Fibroblast of skin of scalp (primary cell): ENCODE data around the gene ESR1.
"Not testable (repeated sequence)": the region's sequence is repeated elsewhere in the genome, so short reads cannot be mapped to it uniquely, and the experiment has no call there.

Experiments
- DNase-seq: peaks from one replicate; pipeline ENCODE4 v3.0.0-alpha.2; 2013

Gene ESR1

DNA sequence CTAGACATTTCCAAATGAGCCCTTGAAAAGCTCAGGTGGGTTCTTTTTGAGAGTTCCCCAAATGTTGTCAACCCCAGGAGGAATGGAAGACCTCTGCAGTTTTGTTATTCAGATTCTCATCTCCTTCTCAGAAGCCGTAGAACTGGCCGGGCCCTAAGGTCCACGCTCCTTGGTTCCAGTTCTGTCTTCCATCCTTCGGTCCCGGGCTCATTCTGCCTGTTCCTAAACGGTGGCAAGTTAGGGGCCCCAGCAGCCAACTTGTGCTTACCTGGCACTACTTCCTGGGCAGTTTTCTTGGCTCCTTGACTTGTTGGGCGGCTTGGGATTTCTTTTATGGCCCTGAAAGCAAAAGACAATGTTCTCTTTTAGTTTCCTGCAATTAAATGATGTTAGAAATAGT, 6.4 kb downstream of the ESR1 start:
- DNase-seq, result no peak

GRCh38 chr6:151814614-151815013, 7.1 kb downstream of the ESR1 start:
- no peak for DNase-seq

DNA sequence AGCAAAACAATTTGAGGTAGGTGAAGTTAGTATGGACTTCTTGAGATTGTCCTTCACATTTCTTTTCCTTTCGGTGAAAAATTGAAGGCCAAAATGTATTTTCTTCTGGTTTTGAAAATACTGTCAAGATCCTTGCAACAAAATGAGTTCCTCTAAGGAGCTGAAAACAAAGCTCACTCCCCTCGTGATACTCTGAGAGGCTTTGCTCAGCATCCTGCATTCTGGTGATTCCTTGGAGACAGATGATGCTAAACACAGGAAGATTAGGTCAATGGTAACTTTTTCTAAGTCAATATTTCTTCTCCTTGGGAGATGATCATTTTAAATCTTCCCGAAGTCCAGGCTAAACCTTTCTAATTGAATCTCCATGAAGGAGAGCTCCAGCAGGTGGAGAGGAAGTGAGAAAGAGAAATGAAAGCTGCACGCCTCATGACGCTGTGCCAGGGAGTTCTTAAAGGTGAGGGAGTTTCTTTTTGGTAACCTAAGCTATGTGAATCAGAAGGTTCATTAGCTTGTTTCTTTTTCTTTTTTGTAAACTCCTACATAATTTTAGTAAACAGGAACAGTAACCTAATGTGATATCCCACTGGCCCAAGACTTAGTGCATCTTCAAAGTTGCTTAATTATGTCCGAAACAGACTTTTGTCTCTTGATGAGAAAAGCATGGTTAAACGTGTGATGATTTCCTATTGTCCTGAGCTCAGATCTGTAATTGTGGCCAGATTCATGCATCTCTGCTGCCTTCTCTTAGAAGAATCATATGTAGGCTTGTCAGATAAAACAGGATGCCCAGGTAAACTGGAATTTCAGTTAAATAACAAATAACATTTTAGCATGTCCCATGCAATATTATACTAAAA, 15.0 kb downstream of the ESR1 start:
- DNase-seq, result no peak

DNA sequence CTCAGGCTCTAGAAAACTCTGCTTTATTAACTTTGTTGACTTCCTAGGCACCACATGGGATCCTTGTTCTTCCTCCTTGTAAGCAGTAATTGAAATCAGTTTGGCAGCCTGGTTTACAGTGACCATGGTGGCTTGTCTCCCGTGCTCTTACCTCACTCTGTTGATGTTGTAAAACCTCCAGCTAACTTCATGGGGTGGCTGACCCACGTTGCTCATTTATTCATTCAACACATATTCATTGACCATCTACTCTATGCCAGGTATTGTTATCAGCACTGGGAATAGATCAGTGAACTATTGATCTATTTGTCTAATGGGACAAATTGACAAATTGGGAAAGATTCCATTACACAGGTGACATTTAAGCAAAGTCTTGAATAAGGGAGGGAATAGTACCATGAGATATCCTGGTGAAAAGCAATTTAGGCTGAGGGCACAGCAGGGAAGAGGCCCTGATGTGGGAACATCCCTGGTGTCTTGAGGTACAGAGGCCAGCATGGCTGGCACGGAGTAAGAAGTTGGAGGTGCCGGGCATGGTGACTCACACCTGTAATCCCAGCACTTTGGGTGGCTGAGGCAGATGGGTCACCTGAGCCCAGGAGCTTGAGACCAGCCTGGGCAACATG, 19.1 kb downstream of the ESR1 start:
- DNase-seq, result no peak

- DNase-seq, result no peak
Measured at GRCh38 chr6:151832710-151833109, 25.2 kb downstream of the ESR1 start.

DNA sequence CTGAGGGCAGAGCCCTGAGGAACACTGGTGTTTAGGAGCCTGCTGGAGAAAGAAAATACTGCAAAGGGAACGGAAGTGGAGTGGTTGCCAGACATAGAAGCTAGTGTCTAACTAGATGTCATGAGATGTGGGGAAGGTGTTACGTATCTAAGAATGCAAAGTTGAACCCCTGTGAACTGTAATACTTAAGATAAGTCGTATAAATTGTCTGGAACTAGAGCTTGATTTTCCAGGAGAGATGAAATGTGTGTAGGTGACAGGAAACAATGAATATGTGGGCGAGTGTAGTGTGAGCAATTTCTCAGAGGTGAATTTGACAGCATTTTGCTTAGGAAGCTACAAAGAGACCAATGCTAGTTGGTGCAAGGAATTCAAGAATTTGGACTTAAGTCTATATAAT, 27.9 kb downstream of the ESR1 start:
- DNase-seq, result no peak

DNA sequence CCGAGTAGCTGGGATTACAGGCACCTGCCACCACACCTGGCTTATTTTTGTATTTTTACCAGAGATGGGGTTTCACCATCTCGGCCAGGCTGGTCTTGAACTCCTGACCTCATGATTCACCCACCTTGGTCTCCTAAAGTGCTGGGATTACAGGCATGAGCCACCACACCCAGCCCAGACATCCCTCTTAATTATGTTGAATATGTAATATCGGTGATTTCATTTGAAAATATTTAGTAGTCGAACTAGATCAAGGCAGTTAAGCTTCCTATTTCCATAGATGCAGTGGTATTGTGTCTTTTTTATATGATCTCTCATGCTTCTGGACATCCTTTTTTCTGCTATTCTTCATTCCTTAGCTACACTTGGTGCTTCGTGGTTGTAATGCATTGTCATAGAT, 29.7 kb downstream of the ESR1 start:
- no peak for DNase-seq

- no peak for DNase-seq
Measured at GRCh38 chr6:151842816-151843215, 35.3 kb downstream of the ESR1 start.

GRCh38 chr6:151847064-151847463, 39.6 kb downstream of the ESR1 start:
- peak; percentile 19 for DNase-seq

DNA sequence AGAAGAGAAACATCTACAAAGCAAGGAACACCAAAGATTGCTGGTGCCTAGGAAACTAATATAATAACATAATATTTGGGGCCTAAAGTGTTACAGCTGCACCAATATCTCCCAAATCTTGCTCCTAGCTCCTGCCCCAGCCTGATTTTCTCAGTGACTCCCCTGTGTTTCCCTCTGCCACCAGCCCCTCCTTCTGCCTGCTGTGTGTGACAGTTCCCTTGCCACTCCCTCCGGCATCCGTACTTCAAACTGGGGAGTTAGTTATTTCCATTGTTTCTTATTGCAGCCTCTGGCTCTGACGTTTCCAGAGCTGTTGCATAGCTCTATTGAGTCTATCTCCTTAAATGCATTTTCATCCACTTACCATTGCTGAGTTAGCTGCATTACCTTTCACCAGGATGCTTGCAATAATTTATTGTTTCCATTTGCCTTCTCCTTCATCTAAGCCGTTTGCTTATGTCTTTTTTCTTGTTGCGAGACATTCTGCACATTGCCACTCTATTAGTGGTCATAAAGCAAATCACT, 43.1 kb downstream of the ESR1 start:
- no peak for DNase-seq

GRCh38 chr6:151858294-151858693, 50.8 kb downstream of the ESR1 start:
- DNase-seq, result no peak

DNA sequence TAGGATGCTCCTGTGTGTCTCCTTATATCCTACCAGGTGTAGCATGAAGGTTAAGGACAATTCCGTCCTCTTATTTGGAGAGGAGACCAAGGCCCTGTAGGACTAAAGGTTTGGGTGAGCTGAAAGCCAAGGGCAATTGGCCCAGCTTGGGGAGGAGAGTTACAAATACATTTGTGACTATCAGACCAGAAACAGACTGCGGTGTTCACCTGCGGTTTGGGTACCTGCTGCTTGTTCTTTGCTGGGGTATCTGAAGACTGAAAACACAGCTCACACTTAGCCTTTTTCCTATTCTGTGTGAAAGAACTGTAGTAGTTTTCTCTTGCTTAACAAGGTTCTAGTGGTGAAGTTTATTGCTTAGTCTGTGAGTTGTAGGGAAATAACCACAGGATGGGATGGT, 55.0 kb downstream of the ESR1 start:
- no peak for DNase-seq

GRCh38 chr6:151867361-151867869, 59.9 kb downstream of the ESR1 start:
- DNase-seq, result not testable (repeated sequence)

- DNase-seq, result no peak
Measured at GRCh38 chr6:151869345-151869744, 61.9 kb downstream of the ESR1 start.

- DNase-seq, result no peak
Measured at GRCh38 chr6:151869787-151870186, 62.3 kb downstream of the ESR1 start.

- DNase-seq, result no peak
Measured at GRCh38 chr6:151870375-151870774, 62.9 kb downstream of the ESR1 start.

DNA sequence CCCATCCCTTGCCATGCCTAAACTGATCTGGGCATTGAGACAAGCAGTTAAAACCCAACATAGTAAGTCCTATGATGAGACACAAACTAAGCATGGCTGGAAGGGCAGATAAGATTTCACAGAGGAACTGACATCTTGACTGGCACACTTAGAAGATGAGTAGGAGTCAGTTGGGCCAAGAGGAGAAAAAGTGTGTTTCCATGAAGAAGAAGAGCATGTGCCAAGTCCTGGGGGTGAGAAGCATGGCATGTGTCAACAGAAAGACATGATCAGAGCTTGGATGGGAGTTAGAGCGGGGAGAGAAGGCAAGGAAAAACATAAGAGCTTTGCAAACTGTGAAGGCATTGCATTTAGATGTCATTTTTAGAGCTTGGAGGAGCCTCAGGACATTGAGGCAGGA, 68.0 kb downstream of the ESR1 start:
- DNase-seq, result no peak

DNA sequence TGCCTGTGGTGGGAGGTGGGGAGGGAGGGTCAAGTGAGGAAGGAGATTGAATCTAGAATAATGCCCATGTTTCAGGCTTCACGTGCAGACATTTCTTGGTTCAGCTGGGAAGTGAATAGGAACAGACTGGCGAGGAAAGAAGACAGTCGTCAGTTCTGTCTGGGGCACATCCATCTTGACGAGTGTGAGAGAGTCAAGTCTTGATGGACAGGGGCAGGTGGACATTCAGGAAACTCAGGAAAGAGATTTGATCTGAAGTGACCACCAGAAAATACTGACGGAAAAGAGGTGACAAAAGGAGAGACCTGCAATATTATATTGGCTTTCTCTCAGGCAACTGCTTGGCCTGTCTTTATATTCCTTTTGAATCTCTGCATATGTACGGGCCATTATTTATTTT, 68.6 kb downstream of the ESR1 start:
- DNase-seq, result no peak

DNA sequence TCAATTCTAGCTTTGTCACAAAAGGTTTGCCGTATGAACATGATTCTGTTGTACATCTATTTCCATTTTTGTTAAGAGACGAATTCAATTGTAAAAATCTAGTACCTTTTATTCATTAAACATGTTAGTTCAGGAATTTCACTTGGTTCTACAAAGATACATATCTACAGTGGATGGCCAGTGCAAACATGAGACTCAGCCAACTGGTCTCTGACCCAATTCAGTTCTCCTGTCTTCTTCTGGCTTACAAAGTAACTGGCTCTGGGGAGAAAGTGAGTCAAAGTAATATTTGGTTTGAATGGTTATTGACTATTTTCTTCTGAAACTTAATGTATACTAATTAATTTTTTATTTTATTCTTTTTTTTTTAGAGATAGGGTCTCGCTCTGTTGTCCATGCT, 70.0 kb downstream of the ESR1 start:
- DNase-seq, result no peak

- DNase-seq, result no peak
Measured at GRCh38 chr6:151881231-151881630, 73.7 kb downstream of the ESR1 start.

- no peak for DNase-seq
Measured at GRCh38 chr6:151882206-151882605, 74.7 kb downstream of the ESR1 start.

DNA sequence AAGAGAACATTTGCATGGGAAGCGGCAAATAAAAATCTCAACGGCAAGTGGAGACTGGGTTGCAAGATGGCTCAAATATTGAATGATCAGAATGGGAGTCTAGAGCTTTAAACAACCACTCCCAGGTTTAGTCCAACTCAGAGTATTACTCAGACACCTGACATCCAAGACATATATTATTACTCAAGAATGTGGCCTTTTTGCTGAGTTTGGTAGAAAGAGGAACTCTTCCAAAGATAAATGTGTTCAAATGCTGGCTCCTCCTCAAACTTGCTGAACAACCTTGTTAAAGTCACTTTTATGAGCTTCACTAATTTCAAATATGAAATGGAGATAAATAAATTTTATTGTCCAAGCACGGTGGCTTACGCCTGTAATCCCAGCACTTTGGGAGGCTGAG, 77.8 kb downstream of the ESR1 start:
- no peak for DNase-seq

DNA sequence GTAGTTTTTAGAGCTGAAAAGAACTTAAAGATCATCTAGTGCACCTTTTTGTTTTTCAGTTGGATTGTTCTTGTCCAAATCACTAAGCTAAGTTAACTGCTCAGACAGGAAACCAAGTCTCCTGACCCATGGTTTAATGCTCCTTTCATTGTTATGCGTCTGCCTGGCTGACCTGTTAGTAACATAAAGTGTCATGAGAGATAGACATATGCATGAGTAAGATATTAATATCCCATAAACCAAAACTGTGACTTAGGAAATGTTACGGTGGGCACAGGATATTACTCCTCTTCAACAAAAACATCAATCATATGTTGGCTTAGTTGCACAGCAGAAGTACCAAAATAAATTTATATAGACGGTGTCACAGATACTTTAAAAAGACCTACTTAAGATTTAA, 84.0 kb downstream of the ESR1 start:
- DNase-seq, result no peak

DNA sequence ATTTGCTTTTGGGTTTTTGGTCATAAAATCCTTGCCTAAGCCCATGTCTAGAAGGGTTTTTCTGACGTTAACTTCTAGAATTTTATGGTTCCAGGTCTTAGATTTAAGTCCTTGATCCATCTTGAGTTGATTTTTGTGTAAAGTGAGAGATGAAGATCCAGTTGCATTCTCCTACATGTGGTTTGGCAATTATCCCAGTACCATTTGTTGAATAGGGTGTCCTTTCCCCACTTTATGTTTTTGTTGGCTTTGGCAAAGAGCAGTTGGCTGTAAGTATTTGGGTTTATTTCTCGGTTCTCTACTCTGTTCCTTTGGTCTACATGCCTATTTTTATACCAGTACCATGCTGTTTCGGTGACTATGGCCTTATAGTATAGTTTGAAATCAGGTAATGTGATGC, 86.9 kb downstream of the ESR1 start:
- DNase-seq, result peak; percentile 2
